EL (cell line): ENCODE measurements around the gene GRIK2.

Experiments
- DNase-seq: peaks from one replicate; pipeline ENCODE4 v3.0.0-alpha.2; 2016

The GRIK2 gene

GRCh38 chr6:101816716-101817115 is 423.2 kb downstream of the GRIK2 start:
- no peak for DNase-seq

DNA sequence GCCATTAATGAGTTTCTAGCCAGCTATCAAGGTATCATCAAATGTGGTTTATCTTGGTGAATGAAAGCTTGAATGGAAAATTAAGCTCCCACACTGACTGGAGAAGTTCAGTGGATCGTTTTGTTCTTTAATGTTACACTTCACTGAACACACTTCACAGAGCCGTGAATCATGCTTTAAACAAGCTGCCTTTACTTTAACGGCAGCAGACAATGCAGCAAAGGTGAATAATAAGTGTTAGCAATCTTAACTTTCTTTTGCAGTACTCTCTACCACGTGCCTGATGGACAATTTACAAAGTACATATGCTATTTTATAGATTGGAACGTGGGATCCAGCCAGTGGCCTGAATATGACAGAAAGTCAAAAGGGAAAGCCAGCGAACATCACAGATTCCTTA is 424.5 kb downstream of the GRIK2 start:
- no peak for DNase-seq

GRCh38 chr6:101824551-101825345 is 431.2 kb downstream of the GRIK2 start:
- no peak for DNase-seq

DNA sequence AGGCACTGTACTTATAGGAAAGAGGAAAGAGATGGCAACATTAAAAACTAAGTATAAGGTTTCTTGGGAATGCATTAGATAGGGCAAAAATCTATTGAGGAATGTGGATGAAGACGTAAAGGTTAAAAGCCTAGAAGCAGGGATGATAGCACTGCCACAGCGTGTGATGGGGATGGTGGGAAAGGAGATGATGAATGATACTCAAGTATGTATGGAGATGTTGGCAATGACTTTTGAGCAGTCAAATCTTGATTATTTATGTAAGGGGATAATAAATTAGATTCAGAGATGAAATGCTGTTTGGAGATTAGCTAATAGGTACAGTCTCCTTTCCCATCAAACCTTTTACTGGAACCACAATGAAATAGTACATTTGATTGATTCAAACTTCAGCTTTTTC is 432.8 kb downstream of the GRIK2 start:
- DNase-seq, result no peak

- DNase-seq, result no peak
These were observed 433.2 kb downstream of the GRIK2 start for GRCh38 chr6:101826678-101827077.

GRCh38 chr6:101830501-101831031 is 437.1 kb downstream of the GRIK2 start:
- peak; percentile 63 for DNase-seq

DNA sequence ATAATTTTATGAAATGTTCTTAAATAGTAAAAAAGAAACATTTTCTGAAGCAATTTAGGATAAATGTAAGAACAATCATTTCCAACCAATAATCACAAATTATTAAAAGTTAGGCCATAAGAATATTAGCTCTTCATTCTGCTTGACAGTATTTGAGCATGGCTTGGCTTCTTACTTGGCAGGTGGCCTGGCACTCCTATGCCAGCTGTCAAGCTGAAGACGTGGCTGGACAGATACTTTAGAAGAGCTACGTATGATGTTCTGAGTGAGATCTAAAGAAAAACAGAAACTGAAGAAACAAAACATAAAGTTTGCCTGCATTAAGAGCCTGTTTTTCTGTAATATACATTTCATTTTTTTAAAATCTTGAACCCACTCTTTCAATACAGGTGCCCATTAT is 438.9 kb downstream of the GRIK2 start:
- no peak for DNase-seq

DNA sequence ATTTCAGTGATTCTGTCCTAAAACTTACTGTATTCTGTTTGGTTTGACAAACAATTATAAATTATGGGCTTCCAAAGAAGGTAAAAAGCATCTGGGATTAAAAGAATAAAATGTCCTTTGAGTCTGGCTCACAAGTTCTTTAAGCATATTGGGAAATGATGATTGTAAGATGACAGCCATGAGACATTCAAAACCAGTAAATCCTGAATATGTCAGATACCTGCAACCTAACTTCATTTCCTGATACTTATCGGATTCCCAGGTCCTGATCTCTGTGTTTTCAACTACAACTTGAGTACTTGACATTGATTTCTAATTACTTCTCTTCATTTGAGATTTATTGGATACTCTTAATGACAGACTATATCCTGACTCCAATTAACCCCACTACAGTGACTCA is 446.6 kb downstream of the GRIK2 start:
- no peak for DNase-seq

DNA sequence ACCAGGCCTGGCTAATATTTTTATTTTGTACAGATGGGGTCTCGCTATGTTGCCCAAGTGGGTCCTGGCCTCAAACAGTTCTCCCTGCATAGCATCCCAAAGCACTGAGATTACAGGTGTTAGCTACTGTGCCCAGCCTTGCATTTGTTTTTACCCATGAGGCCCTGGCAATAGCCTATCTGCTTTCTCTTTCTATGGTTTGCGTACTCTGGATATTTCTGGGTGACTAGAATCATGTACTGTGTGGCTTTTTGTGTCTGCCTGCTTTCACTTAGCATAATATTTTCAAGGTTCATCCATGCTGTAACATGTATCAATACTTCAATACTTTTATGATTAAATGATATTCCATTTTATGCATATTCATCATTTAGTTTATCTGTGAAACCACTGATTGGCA is 451.7 kb downstream of the GRIK2 start:
- DNase-seq, result no peak

DNA sequence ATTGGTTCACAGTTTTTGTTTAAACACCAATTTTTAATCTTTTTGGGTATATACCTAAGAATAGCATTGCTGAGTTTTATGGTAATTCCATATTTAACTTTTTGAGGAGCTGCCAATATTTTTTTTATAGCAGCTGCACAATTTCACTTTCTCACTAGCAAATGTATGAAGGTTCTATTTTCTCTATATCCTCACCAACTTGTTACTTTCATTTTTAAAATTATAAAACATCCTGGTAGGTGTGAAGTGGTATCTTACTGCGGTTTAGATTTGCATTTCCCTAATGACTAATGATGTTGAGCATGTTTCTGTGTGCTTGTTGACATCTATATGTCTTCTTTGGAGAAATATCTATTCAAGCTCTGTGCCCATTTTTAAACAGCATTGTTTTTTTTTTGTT is 452.1 kb downstream of the GRIK2 start:
- no peak for DNase-seq

DNA sequence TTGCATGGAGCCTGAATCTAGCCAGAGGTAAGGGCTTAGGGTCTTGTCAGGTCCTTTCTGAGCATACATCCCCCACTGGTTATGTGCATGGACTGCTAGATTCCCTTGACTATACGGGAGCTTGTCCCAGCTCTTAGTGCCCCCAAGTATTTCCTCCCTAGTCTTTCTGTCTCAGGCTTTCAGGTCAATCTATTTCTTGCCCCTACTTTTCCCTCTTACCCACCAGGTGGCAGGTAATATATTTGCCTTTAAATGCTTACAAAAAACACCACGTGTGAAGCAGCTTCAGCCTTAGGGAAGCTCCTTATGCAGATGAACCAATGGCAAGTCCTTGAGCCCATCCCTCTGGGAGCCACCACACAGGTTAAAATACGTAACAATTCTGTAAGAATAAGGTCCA is 454.2 kb downstream of the GRIK2 start:
- no peak for DNase-seq

DNA sequence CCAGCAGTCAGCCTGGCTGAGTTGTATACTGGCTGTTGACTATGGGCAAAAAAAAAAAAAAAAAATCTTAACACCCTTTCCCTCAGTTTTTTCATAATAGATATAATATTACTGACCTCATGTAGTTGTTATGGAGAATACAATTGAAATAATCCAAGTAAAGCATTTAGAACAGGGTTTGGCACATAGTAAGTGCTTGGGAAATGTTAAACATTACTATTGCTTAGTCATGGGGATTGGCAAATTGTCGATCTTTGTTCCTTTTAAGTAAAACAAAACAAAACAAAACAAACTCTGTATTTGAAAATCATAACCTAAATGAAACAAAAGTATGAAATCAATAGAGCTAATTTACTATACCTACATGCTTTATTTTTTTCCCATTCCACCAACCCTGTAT is 458.4 kb downstream of the GRIK2 start:
- no peak for DNase-seq

DNA sequence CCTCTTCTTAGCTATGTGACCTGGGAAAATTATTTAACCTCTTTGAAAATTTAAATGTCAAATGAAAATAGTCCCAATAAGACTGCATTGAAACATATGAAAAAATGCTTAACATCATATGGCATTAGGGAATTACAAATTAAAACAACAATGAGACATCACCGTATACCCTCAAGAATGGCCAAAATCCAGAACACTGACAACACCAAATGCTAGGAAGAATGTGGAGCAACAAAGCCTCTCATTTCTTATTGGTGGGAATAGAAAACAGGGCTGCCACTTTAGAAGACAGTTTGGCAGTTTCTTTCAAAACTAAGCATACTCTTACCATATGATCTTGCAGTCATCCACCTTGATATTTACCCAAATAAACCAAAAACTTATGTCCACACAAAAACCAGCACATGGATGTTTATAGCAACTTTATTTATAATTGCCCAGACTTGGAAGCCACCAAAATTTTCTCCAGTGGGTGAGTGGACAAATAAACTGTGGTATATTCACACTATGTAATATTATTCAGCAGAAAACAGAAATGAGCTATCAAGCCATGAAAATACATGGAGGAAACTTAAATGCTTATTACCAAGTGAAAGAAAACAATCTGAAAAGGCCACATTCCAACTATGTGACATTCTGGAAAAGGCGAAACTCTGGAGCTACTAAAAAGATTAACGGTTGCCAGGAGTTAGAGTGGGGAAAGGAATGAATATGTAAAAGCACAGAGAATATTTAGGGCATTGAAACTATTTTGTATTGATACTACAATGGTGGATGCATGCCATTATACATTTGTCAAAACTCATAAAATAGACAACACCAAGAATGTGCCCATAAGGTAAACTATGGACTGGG is 459.9 kb downstream of the GRIK2 start:
- no peak for DNase-seq

- DNase-seq, result no peak
These were observed 482.9 kb downstream of the GRIK2 start for GRCh38 chr6:101876431-101876830.

GRCh38 chr6:101878554-101879276 is 485.2 kb downstream of the GRIK2 start:
- no peak for DNase-seq

DNA sequence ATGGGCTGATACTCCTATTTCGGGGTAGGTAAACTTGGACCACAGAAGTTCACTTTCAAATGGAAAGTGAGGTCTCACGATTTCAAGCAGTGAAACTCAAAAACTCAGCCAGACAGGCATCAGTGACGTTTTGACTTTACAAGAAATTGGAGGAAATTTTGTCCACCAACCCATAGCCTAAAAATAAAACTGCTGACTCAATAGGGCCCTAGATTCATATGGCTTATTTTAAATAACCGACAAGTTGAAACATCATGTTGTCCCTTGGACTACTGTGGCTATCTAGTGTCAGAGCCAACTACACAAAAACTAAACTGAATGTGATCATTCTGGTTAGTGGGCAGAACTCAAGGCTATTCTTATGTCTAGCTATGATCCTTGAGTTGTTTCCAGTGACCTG is 486.3 kb downstream of the GRIK2 start:
- DNase-seq, result no peak

DNA sequence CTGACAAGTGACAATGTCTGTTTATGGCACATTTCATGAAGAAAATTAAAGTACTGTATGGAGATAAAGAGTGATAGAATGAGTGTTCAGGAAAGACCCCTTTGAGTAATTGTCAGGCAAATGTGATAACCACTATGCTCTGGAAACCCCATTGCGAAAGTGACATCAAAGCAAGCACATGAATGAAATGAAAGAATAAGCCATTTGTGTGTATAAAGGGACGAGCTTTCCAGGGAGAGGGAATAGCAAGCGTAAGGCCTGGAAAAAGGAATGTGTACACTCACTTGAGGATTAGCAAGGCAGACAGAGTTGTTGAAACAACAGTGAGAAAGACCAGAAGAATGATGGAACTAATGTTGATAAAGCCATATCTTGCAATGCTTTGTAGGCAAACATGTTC is 490.0 kb downstream of the GRIK2 start:
- no peak for DNase-seq

DNA sequence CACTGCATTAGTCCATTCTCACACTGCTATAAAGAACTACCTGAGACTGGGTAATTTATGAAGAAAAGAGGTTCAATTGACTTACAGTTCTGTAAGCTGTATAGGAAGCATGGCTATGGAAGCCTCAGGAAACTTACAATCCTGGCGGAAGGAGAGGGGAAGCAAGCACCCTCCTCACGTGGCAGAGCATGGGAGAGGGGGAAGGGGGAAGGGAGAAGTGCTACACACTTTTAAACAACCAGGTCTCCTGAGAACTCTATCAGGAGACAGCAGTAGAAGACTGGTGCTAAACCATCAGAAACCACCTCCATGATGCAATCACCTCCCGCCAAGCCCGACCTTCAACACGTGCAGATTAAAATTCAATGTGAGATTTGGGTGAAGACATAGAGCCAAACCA is 494.0 kb downstream of the GRIK2 start:
- DNase-seq, result no peak

GRCh38 chr6:101907356-101908217 is 514.1 kb downstream of the GRIK2 start:
- DNase-seq, result no peak

GRCh38 chr6:101909366-101909765 is 515.9 kb downstream of the GRIK2 start:
- DNase-seq, result no peak

GRCh38 chr6:101912311-101912710 is 518.8 kb downstream of the GRIK2 start:
- DNase-seq, result no peak

- no peak for DNase-seq
These were observed 525.0 kb downstream of the GRIK2 start for GRCh38 chr6:101918471-101918870.
